HUDEP-2 (cell line): ENCODE results near the gene SMAGP.
A peak's percentile ranks its signal among the peaks of the same experiment; 100 is the strongest.
"Not testable (repeated sequence)": the region's sequence is repeated elsewhere in the genome, so short reads cannot be mapped to it uniquely, and the experiment has no call there.

Source experiments
- DNase-seq, 76 experiments: peaks; one replicate each; lab custom pipeline; 2025; ENCODE audit not compliant: unreplicated experiment in 76 of 76; lab: John Stamatoyannopoulos, UW

SMAGP gene, protein sequence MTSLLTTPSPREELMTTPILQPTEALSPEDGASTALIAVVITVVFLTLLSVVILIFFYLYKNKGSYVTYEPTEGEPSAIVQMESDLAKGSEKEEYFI

DNA sequence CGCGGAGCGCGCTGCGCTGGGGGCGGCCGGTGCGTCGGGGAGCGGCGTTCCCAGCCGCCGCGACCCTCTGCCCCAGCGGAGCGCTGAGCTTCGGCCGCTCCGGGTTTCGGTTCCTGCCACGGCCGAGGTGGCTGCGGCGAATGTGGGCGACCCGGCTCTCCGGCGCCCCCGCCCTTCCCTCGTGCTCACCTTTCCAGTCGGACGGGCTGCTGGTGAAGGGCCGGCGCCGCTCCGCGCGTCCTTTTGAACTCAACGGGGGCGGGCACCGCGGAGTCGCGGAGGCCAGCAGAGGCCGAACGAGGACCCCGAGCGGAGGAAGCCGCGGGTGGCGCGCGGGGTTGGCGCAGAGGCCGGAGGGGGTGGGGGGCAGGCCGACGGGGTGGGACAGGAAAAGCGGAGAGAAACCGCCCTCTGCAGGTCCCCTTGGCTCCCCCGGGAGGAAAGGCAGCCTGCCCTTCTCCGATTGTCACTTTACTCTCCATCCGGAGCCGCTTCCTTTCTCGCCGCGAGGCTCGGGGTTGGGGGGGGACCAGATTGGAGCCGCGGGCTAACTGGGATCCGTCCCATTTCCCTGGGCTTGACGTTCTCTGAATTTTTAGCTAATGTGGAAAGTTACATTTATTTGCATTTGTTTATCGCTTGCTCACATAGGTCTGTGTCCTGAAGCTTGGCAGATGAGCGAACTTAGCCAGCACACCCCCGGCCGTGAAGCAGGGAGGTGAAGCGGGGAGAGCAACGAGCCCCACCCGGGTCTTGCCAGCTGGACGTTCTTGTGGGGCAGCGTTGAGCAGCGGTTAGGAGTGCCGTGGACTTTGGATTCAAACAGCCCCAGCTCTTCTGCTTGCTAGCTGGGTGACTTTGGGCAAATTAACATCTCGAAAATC lies at the start of gene SMAGP:
SMAGP (minus strand) TSS at position 349 of the 884 bp plus-strand sequence. CDS start 1,137 bp downstream, outside the sequence.
- DNase-seq = peak in 4 of 76 experiments; percentile 7 to 20 (median 16)

DNA sequence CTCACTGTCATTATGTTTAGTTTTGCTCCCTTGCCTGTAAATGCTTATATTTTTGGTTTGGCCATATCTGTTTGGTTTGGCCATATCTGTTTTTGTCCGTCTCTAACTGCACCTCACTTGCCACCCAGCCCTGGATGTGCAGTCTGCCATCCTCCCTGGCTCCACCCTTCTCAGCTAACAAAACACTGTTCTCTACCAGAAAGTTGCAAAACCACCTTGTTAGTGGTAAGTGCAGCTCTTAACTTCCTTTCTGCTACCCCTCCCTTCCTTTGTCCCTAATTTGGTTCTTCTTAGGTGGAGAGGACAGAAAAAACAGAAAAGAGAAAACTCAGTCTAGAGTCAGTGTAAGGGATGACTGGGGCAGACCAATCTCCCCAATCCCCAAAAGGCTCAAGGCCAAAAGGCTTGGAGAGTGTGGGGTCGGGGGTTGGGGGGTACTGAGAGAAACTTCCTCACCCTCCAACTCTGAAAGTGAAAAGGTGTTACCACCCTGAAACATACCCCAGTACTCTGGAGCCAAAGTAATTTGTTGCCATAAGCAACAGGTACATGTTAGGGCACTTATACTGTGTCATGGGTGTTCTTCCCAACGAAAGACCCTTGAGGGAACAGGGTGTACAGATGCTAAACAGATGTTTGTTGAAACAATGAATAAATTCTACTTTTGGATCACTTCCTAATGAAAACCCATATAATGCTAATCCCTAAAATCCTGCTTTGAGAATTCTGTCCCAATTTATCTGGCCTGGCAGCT lies 48.8 kb upstream of the SMAGP start:
- DNase-seq = peak in 2 of 76 experiments; percentile 13 to 14

DNA sequence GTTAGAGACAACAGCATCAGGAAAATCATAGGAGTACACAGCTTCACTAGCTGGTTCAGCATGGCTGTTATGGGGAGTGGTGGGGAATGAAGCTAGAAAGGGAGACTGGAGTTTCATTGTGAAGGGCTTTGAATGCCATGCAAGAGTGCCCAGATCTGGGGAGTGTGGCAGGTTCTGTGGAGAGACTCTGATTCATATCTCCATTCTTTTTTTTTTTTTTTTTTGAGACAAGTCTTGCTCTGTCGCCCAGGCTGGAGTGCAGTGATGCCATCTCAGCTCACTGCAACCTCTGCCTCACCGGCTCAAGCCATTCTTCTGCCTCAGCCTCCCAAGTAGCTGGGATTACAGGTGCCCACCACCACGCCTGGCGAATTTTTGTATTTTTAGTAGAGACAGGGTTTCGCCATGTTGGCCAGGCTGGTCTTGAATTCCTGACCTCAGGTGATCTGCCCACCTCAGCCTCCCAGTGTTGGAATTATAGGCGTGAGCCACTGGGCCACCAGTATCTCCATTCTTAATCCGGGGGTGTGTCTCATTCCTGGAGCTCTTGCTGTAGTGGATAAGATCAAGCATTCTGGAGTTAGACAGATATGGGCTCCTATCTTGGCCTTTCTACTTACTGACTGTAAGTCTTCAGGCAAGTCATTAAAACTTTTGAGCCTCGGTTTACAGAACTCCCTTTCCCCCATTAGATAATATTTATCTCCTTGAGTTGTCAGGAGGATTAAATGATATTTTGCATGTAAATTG lies 48.0 kb upstream of the SMAGP start:
- not testable (repeated sequence) for DNase-seq

DNA sequence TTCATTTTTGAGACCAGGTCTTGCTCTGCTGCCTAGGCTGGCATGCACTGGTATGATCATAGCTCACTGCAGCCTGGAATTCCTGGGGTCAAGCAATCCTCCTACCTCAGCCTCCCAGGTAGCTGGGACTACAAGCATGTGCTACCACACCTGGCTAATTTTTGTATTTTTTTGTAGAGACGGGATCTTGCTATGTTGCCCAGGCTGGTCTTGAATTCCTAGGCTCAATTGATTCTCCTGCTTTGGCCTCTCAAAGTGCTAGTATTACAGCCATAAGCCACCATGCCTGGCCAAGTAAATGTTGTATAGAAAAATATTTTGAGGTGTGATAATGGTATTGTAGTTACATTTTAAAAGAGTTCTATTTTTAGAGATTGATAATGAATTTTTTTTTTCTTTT lies 41.2 kb upstream of the SMAGP start:
- no peak for DNase-seq

DNA sequence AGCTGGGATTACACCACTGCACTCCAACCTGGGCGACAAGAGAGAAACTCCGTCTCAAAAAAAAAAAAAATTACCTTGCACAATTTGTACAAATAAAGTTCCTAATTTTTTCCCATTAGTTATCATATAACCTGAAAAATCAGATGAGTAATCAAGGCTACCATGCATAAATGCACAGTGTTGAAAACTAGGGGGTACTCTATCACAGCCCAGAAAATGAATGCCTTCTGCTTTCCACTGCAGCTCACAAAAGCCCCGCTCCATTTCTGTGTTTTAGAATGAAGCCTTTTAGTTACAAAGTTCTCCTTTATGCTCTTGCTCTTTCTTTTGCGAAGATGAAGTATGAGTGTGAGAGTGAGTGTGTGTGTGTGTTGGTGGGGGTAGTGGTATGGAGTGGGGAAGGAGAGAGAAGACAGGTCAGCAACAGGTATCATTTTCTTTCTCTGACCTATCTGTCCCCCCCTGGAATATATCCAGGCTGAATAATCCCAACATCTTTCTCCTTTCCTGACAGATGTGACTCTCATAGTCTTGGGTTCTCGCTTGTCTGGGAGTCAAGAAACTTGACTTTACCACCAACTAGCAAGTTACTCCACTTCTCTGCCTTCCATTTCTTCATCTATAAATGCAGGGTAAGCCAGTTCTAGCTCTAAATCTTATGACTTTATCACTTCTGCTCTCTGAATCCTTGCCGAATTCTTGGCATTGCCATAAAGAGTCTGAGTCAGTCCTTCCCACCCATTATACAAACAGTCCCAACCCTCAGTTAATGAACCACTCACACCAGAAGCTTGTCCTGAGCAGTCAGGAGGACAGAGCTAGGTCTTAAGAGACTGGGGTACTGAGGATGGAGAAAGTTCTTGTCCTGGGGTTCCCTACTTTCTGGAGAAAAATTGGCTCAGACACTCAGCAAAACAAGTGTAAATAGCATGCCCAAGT lies 37.7 kb upstream of the SMAGP start:
- DNase-seq = no peak

DNA sequence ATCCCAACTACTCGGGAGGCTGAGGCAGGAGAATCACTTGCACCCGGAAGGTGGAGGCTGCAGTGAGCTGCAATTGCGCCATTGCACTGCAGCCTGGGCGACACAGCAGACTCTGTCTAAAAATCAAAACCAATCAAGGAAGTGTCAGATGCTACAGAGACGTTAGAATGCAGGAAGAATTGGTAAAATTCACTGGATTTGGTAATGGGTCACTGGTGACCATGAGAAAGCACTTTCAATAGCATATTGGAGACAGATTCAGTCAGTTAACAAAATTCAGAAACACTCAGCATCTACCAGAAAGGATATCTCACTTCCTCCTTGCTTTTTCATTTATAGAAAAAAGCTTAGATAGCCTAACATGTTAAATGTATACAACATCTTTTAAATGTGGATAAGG lies 36.3 kb upstream of the SMAGP start:
- no peak for DNase-seq

DNA sequence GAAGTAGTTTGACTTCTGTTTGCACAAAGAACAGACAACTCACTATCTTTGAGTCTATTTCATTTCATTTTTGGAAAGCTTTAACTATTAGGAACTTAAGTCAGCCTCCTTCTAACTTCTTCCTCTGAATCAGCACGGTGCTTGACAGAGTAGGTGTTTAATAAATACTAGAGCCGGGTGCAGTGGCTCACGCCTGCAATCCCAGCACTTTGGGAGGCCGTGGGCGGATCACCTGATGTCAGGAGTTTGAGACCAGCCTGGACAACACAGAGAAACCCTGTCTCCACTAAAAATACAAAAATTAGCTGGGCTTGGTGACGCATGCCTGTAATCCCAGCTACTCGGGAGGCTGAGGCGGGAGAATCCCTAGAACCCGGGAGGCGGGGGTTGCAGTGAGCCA lies 30.6 kb upstream of the SMAGP start:
- not testable (repeated sequence) for DNase-seq

DNA sequence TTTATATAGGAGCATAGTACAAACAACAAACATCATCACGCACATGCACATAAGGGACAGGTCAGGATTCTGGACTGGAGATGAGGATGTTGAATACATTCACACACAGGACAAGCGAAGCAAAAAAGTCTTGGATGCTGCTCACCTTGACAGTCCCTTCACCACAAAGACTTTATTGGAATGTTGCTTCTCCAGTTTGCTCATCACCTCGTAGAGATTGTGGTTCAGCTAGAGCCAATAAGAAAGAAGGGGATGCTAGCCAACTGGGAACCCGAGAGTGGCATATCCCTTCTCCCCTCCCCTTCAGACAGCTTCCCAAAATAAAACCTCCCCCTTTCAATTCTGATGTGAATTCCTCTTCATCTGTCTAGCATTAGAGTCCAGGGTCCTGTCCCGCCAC lies 25.4 kb upstream of the SMAGP start:
- no peak for DNase-seq

DNA sequence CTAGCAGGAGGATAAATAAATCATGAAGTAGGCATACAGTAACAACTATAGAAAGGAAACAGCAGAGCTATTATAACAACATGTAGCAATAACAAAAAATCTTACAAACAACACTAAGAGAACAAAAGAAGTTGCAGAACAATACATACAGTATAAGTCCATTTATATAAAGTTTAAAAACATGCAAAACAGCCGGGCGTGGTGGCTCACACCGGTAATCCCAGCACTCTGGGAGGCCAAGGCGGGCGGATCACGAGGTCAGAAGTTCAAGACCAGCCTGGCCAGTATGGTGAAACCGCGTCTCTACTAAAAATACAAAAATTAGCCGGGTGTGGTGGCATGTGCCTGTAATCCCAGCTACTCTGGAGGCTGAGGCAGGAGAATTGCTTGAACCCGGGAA lies 23.9 kb upstream of the SMAGP start:
- not testable (repeated sequence) for DNase-seq

DNA sequence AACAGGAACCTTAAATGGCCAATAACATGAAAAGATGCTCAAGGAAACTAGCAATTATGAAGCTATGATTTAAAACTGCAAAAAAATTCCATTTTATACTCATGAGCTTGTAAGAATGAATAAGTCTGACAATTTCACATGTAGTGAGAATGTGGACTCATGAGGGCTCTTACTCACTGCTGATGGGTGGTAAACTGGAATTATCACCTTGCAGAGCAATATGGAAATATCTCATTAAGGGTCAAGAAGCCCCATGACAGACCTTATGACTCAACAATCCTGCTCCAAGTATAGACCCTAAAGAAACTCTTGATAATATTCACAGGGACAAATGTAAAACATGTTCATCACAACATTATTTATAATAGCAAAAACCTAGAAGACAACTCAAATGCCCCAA lies 23.5 kb upstream of the SMAGP start:
- DNase-seq = no peak

DNA sequence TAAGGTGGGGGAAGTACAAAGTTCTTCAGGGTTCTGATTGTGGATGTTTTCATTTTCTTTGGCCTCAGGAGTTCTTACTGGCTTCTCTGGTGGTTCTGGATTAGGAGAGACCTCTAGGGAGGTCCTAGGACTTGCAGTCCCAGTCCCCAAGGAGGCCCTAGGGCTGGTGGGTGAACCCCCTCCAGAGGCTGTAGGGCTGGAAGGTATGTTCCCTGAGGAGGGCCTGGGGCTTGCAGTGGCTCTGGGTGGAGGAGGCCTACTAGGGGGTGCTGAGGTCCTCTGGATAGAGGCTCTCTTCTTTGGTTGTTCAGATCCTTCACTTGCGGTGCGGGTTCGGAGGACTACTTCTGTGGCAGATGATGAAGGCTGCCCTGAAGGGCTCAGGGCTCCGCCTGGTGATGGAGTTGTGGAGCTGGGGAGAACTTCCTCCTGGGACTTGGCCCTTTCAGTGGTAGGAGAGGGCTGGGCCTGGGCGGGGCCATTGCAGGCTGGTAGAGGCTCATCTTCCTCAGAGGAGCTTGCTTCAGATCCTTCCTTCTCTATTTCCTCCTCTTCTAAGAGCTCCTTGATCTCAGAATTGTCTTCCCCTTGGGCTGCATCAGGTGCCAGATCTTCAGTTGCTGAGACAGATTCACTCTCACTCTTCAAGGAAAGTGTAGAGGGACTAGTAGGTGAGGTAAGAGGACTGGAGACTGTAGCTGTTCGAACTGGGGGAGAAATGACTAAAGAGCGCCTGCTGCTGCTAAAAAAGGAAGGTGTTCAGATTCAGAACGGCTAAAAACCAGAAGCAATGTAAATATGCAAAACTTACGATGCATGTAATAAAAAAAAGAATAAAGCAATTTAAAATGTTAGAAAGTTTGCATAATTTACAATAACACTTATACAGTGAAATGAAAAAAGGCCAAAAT lies 21.6 kb upstream of the SMAGP start:
- peak in 2 of 76 experiments; percentile 1 to 5 for DNase-seq

DNA sequence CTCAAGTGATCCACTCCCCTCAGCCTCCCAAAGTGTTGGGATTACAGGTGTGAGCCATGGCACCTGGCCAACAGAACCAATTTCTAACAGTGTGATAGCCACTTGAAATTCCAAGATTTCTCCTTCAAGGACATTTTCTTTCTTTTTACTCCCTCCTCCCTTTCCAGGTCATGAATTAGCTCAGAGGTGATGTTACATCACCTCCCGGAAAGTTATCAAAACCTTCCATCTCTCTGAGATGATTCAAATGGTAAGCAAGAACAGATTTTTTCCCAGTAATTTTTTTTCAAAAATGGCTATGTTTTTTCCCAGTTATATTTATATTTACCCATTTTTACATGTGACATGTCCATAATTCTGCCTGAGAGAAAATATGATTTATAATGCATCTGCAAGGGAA lies 15.6 kb upstream of the SMAGP start:
- no peak for DNase-seq

DNA sequence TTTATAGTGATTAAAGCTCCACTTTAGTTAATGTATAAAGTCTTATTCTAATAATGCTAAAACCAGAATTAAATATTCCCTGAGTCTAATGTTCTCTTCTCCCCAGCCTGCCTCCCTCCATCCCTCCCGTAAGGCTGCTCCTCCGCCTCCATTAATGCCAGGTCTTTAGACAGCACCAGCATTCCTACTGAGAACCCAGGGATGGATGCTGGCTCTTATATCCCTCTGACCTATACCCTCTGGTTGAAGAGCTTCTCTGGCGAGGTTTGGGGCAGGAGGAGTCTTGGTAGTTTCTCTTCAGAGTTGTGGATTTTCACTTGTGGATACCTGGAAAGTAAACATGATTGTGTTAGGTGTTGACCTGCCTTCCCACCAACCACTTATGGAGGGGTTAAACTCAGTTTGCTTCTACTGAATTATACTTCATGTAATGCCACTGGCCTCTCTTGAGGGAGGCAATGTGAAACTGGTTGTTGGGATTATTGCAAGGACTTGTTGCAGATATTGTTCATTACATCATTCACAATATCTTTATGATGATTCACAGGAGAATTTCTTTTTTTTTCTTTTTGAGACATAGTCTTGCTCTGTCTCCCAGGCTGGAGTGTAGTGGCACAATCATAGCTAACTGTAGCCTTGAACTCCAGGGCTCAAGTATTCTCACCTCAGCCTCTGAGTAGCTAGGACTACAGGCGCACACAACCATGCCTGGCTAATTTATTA lies 11.1 kb upstream of the SMAGP start:
- DNase-seq = no peak

DNA sequence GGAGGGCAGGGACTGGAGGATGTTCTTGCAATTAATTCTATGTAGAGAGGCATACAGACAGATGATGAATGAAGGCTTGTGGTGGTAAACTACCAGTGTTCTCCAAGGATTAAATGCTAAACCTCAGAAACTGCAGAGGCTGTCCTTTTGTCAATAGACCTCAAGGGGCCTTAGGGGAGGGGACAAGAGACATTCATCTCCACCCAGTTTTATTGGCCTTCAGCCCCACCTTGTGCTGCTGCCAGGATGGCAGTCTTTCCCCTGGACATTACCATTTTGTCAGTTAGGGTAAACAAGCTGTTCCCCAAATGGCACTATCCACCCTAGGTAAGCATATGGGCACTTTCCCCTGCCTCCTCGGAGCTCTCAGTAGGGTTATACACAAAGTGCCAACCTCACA lies 4.9 kb upstream of the SMAGP start:
- peak in 1 of 76 experiments; percentile 10 for DNase-seq

DNA sequence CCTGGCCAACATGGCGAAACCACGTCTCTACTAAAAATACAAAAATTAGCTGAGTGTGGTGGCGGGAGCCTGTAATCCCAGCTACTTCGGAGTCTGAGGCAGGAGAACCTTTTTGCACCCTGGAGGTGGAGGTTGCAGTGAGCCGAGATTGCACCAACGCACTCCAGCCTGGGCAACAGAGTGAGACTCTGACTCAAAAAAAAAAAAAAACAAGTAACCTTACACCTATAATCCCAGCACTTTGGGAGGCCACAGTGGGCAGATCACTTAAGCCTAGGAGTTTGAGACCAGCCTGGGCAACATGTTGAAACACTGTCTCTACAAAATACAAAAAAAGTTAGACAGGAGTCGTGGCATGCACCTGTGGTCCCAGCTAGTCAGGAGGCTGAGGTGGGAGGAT lies 2.6 kb upstream of the SMAGP start:
- not testable (repeated sequence) for DNase-seq

DNA sequence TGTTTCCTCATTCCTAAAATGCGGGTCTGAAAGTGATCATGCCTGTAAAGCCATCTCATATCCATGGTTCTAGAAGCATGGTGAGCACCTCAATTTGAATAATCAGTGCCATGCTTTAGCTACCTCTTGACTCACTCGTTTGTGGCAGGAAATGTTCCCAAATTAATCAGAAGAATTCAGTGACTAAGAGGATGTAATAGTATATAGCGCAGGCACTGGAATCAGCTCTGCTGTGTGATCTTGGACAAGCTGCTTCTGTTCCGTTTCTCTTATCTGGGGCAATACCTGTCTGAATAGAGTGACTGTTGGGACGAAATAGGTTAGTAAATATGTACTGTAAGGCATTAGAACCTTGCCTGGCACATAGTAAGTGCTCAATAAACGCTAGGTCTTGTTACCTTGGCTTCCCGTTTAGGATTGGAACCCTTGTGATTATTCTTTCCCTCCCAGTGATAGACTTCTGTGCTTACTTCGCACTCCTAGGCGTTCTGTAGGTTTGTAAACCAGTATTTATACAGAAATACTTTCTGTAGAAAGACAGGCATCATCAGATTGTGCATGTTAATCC lies 820 bp upstream of the SMAGP start:
- no peak for DNase-seq

DNA sequence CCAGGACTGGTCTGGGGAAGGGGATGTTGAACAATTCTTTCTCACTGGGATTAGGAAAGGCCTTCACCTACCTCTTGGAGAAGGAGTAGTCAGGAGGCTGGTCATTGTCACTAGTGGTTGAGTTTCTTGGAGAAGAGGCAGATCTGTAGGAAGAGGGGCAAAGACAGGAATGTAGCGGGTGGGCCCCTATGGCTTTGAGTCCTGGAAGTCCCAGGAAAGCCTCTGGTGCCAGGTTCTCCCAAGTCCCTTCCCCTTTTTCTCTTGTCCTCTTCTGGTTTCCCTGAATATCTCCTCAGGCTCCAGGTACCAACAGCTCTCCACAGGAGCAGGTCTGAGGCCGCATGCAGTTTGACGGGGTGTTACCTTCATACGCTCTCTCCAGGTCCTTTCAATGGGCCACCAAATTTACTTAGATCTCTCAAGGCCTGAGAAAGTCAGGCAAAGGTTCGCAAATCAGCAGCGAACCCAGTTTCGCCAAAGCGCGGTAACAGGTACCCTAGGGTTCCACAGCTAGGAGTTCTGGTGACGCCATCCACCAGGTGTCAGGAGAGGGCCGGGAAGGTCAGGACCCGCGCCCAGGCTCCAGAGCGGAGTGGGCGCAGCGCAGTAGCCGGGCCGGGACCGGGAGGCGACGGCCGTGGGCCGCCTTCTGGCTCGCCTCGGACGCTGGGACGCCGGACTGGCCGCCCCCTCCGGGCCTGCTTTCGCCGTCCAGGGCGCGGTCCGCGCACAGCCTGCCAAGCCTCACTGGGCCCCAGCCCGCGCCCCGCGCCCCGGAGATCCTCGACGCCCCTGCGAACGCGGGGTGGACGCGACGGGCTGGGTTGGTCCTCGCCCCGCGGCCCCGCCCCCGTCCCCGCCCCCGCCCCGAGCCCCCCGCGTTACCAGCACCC lies 795 bp downstream of the SMAGP start:
- DNase-seq = peak in 21 of 76 experiments; percentile 3 to 38 (median 19)
